Measurements from ENCODE around the gene TRIM77.
"Not testable (repeated sequence)": the region's sequence is repeated elsewhere in the genome, so short reads cannot be mapped to it uniquely, and the experiment has no call there.

TRIM77 gene, protein sequence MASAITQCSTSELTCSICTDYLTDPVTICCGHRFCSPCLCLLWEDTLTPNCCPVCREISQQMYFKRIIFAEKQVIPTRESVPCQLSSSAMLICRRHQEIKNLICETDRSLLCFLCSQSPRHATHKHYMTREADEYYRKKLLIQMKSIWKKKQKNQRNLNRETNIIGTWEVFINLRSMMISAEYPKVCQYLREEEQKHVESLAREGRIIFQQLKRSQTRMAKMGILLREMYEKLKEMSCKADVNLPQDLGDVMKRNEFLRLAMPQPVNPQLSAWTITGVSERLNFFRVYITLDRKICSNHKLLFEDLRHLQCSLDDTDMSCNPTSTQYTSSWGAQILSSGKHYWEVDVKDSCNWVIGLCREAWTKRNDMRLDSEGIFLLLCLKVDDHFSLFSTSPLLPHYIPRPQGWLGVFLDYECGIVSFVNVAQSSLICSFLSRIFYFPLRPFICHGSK

DNA sequence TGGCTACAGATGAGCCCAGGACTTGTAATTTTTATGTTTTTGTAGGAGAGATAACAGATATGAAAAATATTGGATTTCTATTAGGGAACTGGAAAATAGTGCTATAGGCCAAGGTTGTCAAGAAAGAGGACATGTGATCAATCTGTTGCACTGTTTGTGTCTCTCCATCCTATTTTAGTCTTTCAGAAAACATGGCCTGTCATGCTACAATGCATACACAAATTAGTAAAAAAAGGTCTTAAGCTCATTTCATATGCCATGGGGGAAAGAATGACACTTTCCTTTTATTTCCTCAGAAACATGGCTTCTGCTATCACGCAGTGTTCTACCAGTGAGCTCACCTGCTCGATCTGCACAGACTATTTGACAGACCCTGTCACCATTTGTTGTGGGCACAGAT, at the start of gene TRIM77:
Gene TRIM77 (plus strand): TSS at position 301 of the 400 bp plus-strand sequence. CDS start 0 bp downstream, at position 301.
- not testable (repeated sequence) for DNase-seq

DNA sequence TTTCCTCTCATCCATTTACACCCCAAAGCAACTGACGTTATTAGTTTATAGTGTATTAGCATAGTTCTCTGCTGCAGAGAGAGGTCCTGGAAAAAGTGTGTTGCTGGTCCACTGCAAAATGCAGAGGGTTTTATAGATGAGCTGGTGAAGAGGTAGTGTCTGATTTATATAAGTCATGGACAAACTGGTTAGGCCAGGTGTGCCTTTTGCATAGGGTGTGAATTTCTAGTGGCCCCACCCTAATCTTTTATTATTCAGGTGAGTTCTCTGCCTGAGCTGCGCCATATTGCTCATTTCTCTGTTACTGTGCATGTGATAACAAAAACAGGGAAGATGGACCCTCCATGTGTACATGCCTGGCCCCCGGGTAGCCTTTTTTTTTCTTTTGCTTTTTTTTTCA, 43.1 kb upstream of the TRIM77 start:
- DNase-seq = no peak

DNA sequence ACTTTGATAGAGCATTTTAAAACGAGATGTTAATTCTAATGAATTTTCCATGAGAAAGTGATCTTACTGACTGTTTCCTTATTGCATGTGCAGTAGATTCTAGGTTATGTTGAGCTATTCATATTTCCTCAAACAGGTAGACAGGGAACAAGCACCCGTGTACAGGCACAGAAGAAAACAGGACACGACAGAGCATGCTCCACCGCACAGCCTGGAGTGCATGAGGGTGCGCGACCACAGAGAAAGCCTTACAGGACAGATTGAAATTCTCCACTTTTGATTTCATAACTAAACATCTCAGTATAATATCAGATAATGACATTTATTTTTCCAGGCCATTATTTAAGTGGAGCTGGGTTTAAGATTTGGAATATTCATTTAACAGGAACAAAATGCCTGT, 41.9 kb upstream of the TRIM77 start:
- DNase-seq = not testable (repeated sequence)

DNA sequence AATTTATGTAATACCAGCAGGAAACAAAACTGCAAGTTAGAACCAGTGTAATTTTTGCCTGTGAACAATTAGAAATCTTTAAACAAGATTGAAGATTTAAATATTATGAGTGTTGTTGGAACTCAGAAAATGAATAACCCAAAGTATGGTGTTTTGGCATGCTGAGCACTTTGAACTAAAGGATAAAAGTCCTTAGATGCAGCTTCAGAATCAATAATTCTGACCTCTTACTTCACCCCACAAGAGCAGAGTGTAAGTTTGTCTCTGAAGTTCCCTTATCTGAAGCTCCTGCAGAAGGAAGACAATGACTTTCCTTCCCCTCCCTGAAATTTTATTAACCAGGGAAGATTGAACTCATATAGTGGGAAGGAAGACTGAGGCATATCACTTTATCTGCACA, 40.5 kb upstream of the TRIM77 start:
- not testable (repeated sequence) for DNase-seq

DNA sequence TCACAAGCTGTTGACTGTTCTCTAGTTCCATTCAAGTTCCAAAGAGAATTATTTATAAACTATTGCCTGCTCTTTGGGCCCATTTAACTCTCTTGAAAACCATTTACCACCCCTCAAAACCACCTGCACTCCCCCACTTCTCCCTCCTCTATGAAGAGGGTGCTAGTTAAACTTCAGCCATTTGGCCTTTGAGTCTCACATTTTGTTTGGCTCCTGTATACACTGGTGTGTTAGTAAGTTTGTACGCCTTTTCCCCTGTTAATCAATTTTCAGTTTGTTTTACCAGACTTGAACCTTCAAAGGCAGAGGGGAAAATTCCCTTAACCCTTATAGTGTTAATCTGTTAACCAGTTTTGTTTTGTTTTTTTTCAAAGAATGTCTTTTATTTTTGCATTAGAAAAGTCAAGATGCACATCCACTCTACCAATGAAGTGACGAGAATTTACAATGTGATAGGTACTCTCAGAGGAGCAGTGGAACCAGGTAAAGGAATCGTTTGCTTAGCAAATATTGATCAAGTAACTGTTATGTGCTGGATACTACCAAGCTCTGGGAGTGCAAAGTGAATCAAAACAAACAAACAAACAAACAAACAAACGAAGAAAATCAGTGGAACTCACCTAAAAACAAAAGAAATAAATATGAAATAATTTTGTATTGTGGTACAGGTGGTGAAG, 40.0 kb upstream of the TRIM77 start:
- DNase-seq = not testable (repeated sequence)

DNA sequence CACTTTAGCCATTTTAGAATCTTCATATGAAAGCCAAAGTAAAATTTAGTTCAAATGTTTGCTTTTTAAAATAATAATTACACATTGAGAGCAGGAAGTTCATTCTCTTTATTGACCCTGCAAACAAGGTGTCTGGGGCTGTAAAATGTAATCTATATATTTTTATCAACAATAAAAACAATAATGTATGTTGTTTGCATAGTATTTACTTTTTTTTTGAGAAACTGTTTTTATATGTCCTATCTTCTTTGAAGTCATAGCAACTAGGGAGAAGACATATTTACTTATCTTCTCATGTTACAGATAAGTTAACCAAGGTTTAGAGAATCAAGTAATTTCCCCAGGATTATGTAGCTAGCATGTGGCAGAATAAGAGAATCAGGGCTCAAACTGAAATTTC, 37.6 kb upstream of the TRIM77 start:
- not testable (repeated sequence) for DNase-seq

DNA sequence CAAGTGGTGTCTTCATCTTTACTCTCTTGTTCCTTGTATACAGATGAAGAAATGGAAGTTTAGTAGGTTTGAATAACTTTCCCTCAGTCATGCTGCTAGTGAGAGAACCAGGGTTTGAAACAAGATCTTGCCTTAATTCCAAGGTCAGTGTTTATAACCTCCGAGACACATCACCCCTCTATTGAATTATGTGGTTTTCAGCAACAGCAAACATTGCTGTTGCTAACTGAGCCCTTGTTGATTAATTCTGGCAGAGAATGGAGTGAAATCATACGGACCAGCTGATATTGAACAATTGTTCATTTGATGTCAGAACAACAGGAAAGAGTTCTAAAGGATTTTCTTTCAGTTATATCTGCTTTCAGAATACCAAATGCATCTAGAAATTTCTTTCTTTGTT, 36.7 kb upstream of the TRIM77 start:
- not testable (repeated sequence) for DNase-seq

DNA sequence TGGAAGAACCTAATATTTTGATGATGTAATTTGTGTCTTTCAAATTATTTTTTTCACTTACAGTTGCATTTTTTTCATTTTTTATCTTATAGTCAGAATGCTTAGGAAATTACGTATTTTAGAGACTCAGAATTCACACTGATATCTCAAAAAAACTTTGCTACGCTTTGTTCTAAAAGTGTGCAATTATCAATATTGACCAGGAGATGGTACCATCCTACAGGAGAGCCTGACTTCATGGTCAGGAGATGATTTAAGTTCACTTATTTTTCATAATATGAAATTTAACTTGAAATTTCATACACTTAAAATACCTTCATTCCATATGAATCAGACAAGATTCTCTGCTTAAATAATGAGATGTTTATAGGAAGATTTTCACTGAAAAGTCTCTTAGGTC, 34.7 kb upstream of the TRIM77 start:
- not testable (repeated sequence) for DNase-seq

DNA sequence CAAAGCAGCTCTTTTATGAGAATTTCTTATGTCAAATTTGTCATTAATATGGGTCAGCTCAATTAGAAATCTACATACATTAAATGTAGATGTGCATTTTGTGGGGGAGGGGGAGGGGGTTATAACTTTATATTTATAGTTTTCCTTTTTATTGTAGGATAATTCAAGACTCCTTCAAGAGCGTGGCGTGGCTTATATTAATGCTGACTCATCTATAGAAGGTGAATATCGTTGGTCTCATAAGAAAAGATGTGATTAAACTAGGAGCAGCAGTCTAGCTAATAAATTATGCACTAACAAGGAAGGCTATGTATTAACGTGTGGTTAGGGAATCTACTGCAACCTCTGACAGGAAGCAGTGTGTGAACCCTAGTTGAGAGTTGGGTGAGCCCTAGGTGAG, 34.2 kb upstream of the TRIM77 start:
- DNase-seq = not testable (repeated sequence)

DNA sequence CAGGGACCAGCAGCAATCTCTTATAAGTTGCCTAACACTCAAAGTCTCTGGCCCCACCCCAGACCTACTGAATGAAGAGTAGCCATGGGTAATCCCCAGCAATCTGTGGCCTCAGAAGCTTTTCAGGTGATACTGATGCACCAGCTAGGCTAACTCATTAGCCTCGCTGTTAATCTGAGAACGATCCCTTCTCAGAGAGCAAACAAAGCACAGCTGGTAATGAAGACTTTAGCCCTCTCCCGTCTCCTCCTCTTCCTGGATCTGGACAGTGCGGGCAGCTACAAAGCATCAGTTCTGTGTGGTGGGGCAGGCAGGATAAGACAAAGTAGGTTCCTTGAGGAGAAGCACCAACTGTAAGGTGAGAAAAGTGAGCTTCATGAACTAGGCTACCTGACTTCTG, 3.0 kb upstream of the TRIM77 start:
- DNase-seq = not testable (repeated sequence)

DNA sequence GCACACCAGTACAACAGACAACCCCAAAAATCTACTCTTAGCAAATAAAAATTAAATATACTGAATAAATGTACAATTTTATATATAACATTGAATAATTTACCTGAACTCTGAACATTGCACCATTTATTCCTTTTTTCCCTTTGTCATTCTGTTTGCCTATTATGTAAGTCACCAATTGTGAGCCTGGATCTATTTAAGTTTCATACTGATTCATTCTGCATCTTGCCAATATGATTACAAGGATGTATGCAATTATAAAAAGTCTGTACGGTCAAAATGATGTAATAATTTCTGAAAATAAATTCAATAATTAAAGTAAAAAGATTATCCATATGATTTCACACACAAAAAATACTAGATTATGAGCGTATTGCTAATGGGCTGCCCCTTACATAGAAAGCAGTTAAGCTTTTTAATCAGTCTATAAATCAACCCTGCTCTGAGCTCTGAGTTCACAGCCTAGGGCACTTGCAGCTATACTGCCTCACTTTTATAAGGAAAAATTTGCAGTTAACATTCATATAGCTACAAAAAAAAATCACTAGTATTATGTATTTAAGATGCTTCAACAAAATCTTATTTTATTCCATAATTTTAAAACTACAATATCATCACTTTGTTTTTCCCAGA, 14.9 kb downstream of the TRIM77 start:
- not testable (repeated sequence) for DNase-seq

DNA sequence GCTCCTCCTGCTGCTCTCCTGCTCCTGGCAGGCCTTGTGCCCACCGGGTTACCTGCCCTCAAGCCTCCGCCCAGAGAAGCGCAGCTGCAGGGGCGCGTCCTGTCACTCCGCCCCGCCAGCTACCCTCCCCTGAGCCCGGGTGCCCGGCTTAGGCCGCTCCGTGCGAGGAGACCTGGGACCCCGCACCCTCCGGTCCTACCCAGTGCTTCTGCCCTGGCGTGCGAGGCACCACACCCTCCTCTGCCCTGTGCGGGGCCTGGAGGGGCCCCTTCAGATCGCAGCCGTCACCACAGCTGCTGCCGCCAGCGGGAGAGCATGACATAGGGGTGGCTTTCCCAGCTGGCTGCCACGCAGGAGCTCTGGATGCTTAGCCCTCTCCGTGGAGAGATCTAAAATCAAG, 20.1 kb downstream of the TRIM77 start:
- DNase-seq = not testable (repeated sequence)

DNA sequence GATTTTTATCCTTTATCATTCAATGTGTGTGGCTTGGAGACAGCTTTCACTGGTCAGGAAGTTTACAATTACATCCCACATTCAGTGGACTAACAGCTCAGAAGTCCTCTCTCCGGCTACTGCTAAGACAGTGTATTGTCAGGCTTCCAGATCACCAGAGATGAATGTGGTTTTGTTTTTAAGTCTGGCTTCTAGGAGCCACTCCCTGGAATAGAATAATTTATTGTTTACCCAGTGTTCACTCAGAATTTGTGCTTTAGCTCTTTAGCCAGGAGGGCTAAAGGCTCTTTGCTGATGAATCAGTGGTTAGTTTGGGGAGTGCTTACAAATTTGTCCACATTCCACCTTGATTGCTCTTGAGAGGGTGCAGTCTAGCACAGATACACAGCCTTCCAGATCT, 26.5 kb downstream of the TRIM77 start:
- no peak for DNase-seq

DNA sequence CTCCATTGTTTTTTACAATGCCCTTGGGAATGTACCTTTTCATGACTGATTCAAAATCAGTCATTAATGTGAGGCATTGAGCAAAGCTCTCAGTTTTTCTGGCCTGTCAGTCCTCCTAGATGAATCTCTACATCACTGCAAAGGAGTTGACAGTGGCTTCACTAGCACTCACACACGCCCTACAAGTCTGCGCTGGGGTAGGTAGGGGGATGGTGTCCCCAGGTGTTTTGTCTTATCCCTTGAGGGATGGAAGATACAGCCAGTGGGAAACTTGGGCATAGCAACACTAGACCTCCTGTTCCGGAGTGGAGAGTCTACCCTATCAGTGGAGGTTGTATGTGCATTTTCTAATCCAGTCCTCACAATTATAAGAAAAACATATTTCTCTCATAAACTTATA, 27.0 kb downstream of the TRIM77 start:
- DNase-seq = no peak

DNA sequence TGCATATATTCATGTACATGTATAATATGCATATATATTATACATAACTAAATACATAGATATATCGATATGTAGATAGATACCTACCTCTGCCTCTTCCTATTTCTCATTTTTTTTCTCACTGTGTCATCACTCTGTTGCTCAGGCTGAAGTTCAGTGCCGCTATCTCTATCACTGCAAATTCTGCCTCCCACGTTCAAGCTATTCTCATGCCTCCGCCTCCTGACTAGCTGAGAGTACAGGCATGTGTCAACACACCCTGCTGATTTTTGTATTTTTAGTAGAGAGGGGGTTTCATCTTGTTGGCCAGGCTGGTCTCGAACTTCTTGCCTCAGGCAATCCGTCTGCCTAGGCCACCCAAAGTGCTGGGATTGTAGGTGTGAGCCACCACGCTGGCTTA, 31.3 kb downstream of the TRIM77 start:
- not testable (repeated sequence) for DNase-seq

DNA sequence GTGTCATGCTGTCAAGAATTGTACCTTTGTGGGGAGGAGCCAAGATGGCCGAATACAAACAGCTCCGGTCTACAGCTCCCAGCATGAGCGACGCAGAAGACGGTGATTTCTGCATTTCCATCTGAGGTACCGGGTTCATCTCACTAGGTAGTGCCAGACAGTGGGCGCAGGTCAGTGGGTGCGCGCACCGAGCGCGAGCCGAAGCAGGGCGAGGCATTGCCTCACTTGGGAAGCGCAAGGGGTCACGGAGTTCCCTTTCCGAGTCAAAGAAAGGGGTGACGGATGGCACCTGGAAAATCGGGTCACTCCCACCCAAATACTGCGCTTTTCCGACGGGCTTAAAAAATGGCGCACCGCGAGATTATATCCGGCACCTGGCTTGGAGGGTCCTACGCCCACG, 34.1 kb downstream of the TRIM77 start:
- DNase-seq = not testable (repeated sequence)

DNA sequence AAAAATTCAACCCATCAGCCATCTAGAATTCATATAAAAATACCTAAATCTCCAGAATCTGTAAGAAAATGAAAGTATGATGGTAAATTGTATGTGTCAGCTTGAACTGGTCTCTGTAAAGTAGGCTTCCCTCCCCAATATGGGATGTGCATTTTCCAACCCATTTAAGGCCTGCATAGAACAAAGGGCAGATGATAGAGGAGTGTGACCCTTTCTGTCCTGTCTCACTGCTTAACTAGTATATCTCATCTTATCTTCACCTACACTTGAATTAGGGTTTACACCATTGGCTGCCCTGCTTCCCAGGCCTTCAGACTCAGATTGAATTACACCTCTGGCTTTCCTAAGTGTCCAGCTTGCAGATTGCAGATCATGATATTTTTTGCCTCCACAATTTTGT, 40.7 kb downstream of the TRIM77 start:
- DNase-seq = not testable (repeated sequence)
